GM18867 (cell line): Measurements from ENCODE around the gene BOC.
"Not testable (repeated sequence)": the region's sequence is repeated elsewhere in the genome, so short reads cannot be mapped to it uniquely, and the experiment has no call there.

Experiments
- ATAC-seq: cut with Tn5 transposase; IDR thresholded peaks from one replicate; pipeline ENCODE4 v1.9.1; 2021; ENCODE audit warnings: mild to moderate bottlenecking, moderate library complexity; ENCODE audit not compliant: unreplicated experiment

Gene BOC

DNA sequence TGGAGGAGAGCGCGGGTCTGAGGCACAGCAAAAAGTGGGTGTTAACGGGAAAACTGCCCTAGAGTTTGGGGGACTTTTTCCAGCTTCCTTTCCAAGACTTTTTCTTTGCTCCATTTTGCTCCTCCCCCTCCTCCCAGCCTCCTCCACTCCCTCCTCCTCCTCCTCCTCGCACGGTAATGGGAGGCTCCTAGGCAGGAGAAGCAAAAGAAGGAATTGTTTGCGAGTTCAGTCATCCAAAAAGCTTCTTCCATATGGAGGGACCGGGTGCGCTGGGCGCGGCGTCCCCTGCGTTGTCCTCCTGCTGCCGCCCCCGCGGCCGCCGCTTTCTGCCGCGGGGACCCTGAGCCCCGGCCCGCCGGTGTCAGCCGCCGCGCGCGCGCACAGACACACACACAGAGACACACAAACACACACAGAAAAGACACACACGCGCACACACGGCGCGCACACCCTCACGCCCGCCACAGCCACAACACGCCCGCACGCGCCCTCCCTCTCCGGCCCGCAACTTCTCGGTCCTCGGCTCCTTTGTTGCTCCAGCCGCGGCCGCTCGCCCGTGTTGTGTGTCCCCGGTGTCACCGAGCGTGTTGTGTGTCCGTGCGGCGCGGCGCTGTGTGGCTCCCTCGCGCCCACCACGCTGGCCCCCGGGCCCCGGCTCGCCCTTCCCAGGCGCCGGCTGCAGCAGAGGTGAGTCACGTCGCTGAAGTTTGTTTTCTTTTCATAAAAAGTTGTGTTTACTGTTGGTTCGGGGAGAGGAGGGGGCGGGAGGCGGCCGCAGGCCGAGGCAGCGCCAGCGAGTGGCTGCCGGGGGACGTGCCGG is at the start of gene BOC:
BOC (plus strand) TSS at position 228 of the 820 bp plus-strand sequence. CDS start 38,246 bp downstream, outside the sequence.
- ATAC-seq, result no peak

DNA sequence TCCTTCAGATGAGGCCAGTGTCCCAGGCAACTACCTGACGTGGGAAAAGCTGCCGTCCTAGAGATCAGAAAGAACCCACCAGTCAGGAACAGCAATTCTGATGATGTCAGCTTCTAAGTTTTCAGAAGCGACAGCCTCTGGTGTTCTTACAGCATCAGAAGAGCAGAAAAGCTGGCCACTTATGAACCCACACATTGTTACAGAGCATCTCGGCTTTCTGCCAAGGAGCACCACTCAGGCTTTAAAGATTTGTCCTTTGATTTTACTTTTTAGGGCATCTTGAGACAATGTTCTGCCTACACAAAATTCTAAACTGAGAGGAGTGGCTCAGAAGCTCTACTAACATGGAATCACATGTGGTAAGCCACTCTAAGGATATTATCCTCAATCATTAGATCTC is 49.7 kb upstream of the BOC start:
- no peak for ATAC-seq

GRCh38 chr3:113163152-113163551 is 48.2 kb upstream of the BOC start:
- ATAC-seq, result no peak

DNA sequence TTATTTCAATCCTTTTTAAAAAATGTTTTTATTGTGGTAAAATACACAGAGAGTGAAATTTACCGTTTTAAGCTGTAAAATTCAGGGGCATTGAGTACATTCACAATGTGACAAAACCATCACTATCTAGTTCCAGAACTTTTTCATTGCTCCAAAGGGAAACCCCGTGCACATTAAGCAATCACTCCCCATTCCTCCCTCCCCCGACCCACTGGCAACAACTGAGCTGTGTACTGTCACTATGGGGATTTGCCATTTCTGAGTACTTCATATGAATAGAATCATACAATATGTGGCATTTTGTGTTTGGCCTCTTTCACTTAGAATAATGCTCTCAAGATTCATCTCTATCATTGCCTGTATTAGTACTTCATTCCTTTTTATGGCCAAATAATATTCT is 45.5 kb upstream of the BOC start:
- no peak for ATAC-seq

DNA sequence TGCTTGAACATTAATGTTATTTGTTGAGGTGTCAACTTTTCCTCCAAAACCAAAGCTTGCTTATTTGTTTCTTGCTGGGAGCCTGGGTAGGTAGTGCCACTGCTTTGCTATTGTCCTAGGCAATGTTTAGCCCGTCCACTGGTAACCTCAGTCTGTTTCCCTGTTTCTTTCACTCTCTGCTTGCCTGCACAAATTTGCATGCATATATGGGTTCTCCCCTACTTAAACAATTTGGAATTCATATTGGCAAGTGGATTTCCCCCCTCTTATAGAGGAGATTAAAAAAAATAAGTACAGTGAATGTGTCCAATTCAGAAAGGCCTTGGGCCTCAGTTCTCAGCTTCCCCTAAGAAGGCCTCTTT is 45.0 kb upstream of the BOC start:
- ATAC-seq, result no peak

- no peak for ATAC-seq
These were observed 44.5 kb upstream of the BOC start for GRCh38 chr3:113166719-113167492.

DNA sequence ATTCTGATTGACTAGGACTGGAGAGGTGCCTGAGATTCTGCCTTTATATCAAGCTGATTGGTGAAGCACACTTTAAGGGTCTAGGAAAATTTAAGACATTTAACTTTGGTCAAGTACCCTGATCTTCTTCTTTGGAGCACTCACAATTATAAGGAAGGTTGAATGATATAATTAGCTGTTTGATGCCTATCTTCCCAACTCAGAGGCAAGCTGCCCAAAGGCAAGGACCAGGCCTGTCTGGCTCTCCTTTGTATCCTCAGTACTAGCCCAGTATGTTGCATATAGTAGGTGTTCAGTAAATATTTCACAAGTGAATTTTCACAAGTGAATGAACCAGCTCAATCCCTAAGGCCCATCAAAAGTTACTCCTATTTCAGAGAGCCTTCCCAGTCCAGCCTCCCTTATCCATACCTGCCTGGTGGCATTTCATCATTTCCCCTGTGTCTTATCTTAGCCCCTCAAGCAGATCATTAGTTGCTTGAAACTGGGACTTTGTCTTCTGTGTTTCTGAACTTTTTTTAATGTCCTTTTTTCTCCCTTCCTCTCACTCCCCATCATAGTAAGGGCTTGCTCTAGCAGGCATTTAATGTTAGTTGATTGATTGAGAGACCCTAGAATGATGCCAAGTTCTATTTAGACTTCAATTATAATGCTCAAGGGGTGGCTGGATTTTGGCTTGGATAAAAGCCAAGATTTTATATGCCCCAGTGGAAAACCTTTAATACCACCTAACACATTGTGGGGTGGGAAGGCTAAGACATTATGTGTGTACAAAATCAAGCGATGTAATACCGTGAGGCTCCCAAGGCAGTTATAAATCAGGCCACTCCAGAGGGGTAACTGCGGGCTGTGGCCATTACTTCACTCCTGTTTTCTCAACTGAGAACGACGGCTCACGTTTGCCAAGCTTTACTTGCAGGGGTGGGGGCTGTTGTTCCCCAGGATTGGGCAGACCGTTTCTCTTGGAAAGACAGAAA is 43.2 kb upstream of the BOC start:
- no peak for ATAC-seq

GRCh38 chr3:113169891-113170452 is 41.4 kb upstream of the BOC start:
- no peak for ATAC-seq

- no peak for ATAC-seq
These were observed 40.6 kb upstream of the BOC start for GRCh38 chr3:113170771-113171170.

DNA sequence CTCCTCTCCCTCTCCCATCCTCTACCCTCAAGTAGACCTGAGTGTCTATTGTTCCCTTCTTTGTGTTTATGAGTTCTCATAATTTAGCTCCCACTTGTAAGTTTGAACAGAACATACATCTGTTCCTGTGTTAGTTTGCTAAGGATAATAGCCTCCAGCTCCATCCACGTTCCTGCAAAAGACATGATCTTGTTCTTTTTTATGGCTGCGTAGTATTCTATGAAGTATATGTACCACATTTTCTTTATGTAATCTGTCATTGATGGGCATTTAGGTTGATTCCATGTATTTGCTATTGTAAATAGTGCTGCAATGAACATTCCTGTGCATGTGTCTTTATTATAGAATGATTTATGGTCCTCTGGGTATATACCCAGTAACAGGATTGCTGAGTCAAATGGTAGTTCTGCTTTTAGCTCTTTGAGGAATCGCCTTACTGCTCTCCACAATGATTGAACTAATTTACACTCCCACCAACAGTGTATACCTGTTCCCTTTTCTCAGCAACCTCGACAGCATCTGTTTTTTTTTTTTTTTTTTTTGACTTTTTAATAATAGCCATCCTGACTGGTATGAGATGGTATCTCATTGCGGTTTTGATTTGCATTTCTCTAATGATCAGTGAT is 39.6 kb upstream of the BOC start:
- not testable (repeated sequence) for ATAC-seq

DNA sequence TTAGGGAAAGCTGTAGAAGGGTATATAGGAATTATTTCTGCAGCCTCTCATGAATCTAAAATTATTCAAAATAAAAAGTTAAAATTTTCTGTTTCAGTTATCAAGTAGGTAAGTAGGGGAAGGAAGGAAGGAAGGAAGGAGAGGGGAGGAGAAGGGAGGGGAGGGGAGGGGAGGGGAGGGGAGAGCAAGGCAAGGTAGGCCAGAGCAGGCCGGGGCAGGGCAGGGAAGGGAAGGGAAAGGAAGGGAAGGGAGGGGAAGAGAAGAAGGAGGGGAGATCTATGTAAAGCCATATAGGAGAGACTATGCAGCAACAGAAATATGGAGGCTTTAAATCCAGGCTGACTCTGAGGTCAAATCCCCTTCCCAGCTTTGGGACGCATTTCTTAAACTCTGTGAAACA is 38.3 kb upstream of the BOC start:
- ATAC-seq, result no peak

- no peak for ATAC-seq
These were observed 37.1 kb upstream of the BOC start for GRCh38 chr3:113174304-113174703.

DNA sequence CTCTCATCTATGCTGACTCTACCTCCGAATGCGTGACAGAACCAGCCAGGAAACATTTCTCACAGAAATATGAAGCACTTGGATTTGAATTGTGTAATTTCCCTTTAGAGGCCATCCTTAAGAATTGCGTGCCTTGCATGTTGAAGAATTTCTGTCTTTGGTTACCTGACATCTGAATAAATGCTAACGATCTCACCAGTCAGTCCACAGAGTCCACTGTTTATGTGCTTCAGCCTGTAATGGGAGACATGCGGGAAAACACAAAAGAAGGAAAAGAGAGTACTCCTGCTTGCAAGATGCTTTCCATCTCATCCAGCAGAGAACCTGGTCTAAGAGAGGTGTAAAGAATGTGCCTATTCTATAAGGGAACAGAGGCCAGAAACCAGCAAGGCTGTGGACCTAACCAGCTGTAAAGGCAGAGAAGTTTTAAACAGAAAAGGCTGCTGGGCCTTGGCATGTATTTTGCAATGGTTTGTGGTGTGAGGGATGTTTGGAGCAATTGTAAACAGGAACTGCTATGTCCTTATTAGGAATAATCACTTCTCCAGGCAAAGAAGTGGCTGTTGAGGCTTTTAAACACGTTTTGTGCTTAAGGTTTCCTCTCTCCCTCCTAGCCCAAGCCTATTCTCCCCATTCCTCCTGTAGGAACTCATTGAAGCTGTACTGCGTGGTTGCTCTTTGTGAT is 36.4 kb upstream of the BOC start:
- ATAC-seq, result no peak

DNA sequence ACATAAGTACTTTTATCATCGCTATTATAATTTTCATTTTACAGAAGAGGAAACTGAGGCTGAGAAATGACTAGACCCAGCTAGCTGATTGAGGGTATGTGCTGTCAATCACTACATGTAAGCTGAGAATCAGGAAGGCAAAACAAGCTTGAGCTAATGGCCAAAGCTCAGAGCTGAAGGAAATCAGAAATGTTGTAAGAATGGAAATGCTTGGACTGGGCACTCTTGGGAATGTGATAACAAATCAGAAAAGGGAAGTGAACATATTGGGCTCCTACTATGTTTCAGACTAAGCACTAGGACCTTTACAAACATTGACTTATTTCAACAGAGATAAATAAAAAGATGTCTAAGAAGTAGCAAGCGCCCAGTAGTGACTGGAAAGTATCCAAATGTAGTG is 33.8 kb upstream of the BOC start:
- ATAC-seq, result no peak

DNA sequence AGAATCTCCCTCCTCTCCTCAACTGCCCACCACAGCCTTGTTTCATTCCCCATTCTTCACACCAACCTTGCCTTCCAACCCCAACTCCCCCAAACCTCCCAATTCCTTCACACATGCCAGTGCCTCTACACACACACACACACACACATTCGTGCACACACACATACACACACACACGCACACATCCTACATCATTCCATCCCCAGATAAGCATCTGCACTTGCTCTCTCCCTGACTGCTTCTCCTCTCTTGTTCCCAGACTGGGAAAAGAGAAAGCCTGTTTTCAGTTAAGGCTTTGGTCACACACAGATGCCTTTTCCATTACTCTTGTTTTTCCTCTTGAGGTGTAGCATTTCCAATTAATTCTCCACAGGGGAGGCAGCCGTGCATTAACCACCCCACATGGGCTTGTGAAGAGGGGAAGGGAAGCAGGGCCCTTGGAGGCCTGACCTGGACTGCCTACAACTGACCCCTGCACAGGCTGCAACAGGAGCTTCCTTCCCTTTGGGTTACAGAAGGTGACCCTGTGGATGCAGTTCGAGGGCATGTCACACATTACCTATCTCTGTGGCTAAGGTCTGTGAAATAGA is 32.0 kb upstream of the BOC start:
- no peak for ATAC-seq

- no peak for ATAC-seq
These were observed 27.4 kb upstream of the BOC start for GRCh38 chr3:113183748-113184661.

- ATAC-seq, result no peak
These were observed 26.0 kb upstream of the BOC start for GRCh38 chr3:113185194-113185835.

DNA sequence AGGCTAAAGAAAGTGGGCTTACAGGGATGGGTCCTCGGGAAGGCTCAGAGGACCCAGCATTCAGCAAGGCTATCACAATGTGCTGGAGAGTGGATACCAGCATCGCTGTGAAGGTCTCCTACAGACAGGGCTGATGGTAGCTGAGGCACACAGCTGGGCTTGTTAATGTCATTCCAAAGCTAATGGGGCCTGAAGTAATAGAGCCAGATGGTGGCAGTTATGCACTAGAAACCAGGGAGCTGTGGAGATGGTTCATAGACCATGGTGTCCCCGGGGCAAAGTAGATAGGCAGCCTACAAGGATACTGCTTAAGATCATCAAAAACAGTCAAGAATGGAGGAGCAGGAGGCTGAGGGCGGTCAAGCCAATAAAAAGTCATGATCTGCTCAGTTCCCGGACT is 24.8 kb upstream of the BOC start:
- no peak for ATAC-seq
